ENCODE measurements around the gene GOLGA6C.
"Not testable (repeated sequence)": the region's sequence is repeated elsewhere in the genome, so short reads cannot be mapped to it uniquely, and the experiment has no call there.

DNA sequence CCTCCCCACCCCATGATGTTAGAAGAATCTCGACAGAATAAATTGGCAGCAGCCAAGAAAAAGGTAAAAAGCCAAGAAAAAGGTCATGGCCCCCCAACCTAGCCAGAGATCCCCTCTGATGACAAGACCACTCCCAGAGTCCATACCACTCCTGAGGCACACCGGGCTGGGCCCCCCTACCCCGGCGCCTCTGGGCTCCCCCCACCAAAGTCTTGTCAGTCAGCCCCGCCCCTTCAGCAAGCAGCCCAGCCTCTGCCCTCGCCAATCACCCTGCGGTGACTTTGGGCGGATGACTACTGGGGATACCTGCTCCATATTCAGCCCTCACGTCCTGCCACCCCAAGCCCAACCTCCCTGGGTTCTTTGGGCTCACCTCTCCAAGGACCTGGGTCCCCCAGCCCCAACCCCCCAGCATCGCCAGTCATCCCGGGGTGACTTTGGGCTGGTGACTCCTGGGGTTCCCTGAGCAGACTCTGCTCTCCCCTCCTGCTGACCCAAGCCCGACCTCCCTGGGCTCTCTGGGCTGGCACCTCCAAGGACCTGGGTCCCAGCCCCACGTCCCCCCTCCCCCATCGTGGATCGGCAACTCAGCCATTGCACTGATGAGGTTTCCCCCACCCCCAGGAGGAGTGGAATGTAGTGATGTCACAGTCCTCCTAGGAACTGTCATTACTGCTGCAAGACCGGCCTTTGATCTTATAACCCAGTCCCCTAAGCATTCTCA lies 648 bp downstream of the GOLGA6C start:
- TF ChIP-seq LCOR, ZNF311 (CRISPR knock-in tag; IDR thresholded peaks at IDR 0.05): not testable (repeated sequence)
